HepG2 (cell line): ENCODE measurements around the gene CBL. TPM values are rescaled to one million over a fixed set of nuclear protein-coding genes. Genes with fewer than 3 reads are reported as not detected.

ENCODE experiments used
- ATAC-seq: fragments of 200-7000 bp; cut with Tn5 transposase; 3 replicates; pipeline ENCODE4 v1.9.1; 2020; ENCODE audit warnings: mild to moderate bottlenecking, moderate library complexity
- BruUV-seq: library from RNA; stranded (reverse); fragments of 400-500 nt; replicated peaks from 2 replicates; lab custom pipeline; 2021; lab: Mats Ljungman, UMichigan
- CTCF ChIA-PET: fragments of 300-600 bp; formaldehyde crosslinking; extraction: SDS; loops from one replicate; lab custom pipeline; 2021; ENCODE audit warnings: low total read pairs, inconsistent platforms, low intra/inter-chr PET ratio; lab: Yijun Ruan, JAX
- POLR2A ChIA-PET: fragments of 350-600 bp; sonication (Branson Sonifier 250); formaldehyde crosslinking; loops from one replicate; lab custom pipeline; 2020; ENCODE audit warnings: antibody characterized with exemption, inconsistent platforms; lab: Yijun Ruan, JAX
- DNase-seq: peaks from one replicate; pipeline ENCODE4 v3.0.0-alpha.2; 2015; ENCODE audit warnings: low spot score
- FAIRE-seq: peaks from 3 replicates; lab custom pipeline; 2011; peaks lifted over from hg19 to GRCh38; lab: Jason Lieb, UNC
- H2AFZ ChIP-seq: one replicate; pipeline ENCODE4 v1.6.1; 2011; ENCODE audit warnings: low read length, inconsistent platforms
- H3K27ac ChIP-seq: fragments of 300-600 bp; 3 replicates; pipeline ENCODE4 v1.8.0; 2011; ENCODE audit warnings: mixed run types, mild to moderate bottlenecking, mixed read lengths, low read length, inconsistent platforms; ENCODE audit not compliant: insufficient read depth; ENCODE audit errors: extremely low read length
- H3K27me3 ChIP-seq, 2 experiments: fragments of 200-600 bp in 1 of 2; 2 replicates in 1 of 2; 3 replicates in 1 of 2; pipeline versions ENCODE4 v1.6.0 to v1.8.0; 2011; ENCODE audit warnings: low read length in 2 of 2, mild to moderate bottlenecking in 2 of 2, moderate library complexity in 2 of 2, inconsistent platforms in 1 of 2; ENCODE audit not compliant: insufficient read depth in 2 of 2, control insufficient read depth in 1 of 2
- H3K36me3 ChIP-seq, 2 experiments: fragments of 200-600 bp in 1 of 2; replicated peaks in 1 of 2; 2 replicates in 1 of 2; 3 replicates in 1 of 2; pipeline versions ENCODE4 v1.5.1 to v1.8.0; 2011; ENCODE audit warnings: low read length in 2 of 2, inconsistent platforms in 1 of 2; ENCODE audit not compliant: insufficient read depth in 2 of 2, control insufficient read depth in 1 of 2
- H3K4me1 ChIP-seq: 2 replicates; pipeline ENCODE4 v1.5.1; 2012; ENCODE audit warnings: low read length, inconsistent platforms; ENCODE audit not compliant: insufficient read depth
- H3K4me2 ChIP-seq: 2 replicates; pipeline ENCODE4 v1.6.0; 2011; ENCODE audit warnings: low read depth, low read length, inconsistent platforms
- H3K4me3 ChIP-seq, 3 experiments: fragments of 200-600 bp in 1 of 3; sonication (generic), shearing (Covaris generic) in 1 of 3; replicated peaks in 1 of 3; 2 replicates each; pipeline ENCODE4 v1.5.1; 2011 to 2016; ENCODE audit warnings: low read length in 3 of 3, inconsistent platforms in 2 of 3, low read depth in 2 of 3, mild to moderate bottlenecking in 2 of 3, control low read depth in 1 of 3, mixed read lengths in 1 of 3; ENCODE audit not compliant: insufficient read depth in 1 of 3
- H3K79me2 ChIP-seq: one replicate; pipeline ENCODE4 v1.6.1; 2011; ENCODE audit warnings: low read length, inconsistent platforms; ENCODE audit not compliant: insufficient read depth
- H3K9ac ChIP-seq: 2 replicates; pipeline ENCODE4 v1.6.0; 2011; ENCODE audit warnings: mild to moderate bottlenecking, low read depth, low read length, inconsistent platforms; ENCODE audit not compliant: insufficient read depth
- H3K9me3 ChIP-seq: 2 replicates; pipeline ENCODE4 v1.5.1; 2012; ENCODE audit warnings: mild to moderate bottlenecking, low read length
- H4K20me1 ChIP-seq: 2 replicates; pipeline ENCODE4 v1.6.0; 2011; ENCODE audit warnings: inconsistent platforms, mild to moderate bottlenecking, low read length, moderate library complexity; ENCODE audit not compliant: insufficient read depth
- HCFC1 ChIP-seq: fragments of 150-350 bp; IDR thresholded peaks from 2 replicates; pipeline ENCODE4 v1.6.1; 2014; ENCODE audit warnings: low read depth, low read length
- HNRNPL ChIP-seq: fragments of 200-400 bp; formaldehyde crosslinking; IDR thresholded peaks from 2 replicates; pipeline ENCODE4 v1.6.1; 2017; ENCODE audit warnings: mild to moderate bottlenecking, low read depth, low read length
- PLRG1 ChIP-seq: fragments of 450-650 bp; conservative IDR thresholded peaks from 2 replicates; pipeline ENCODE4 v1.6.1; 2016
- SIN3A ChIP-seq: IDR thresholded peaks from 2 replicates; pipeline ENCODE4 v1.6.1; 2011; ENCODE audit warnings: low read depth, mild to moderate bottlenecking, control low read depth, low read length, borderline replicate concordance
- TRIM22 ChIP-seq: fragments of 450-650 bp; IDR thresholded peaks from 2 replicates; pipeline ENCODE4 v1.6.1; 2017
- ZNF253 ChIP-seq: sonication (generic); formaldehyde crosslinking; IDR thresholded peaks from 2 replicates; pipeline ENCODE4 v1.8.0; 2022; ENCODE audit warnings: mild to moderate bottlenecking, missing genetic modification reagents, borderline replicate concordance
- ZNF782 ChIP-seq: sonication (generic); formaldehyde crosslinking; IDR thresholded peaks from 2 replicates; pipeline ENCODE4 v1.4.0; 2020; ENCODE audit warnings: missing genetic modification reagents, mild to moderate bottlenecking, borderline replicate concordance
- WGBS: methylation state at CpG from one replicate; pipeline ENCODE4 v1.1.6; 2017; ENCODE audit warnings: low lambda C conversion rate; 5-methylcytosine and 5-hydroxymethylcytosine counted together
- in situ Hi-C: cut with HindIII; loops from 2 replicates; pipeline ENCODE4 v1.10.0; 2017; ENCODE audit warnings: low pct_unique_long_range_greater_than_20kb; ENCODE audit not compliant: extremely low pct_ligation_motif_present
- intact Hi-C: fragments of 100-400 bp; cut with micrococcal nuclease; formaldehyde crosslinking; loops from one replicate; pipeline ENCODE4 v1.10.0; 2022; ENCODE audit not compliant: unreplicated experiment
- polyA plus RNA-seq, 8 experiments: library from polyadenylated mRNA; depleted of rRNA in 3 of 8; stranded (reverse) in 7 of 8; unstranded in 1 of 8; fragments of >200 nt; fragmentation: Illumina TruSeq in 4 of 8; extraction: Trizol in 4 of 8; gene quantifications; 2 replicates each; pipeline versions ENCODE4 v1.2.1 to v1.2.3, GENCODE V29; 2011 to 2016; ENCODE audit warnings: low read depth in 4 of 8, missing spikeins in 1 of 8, mixed read lengths in 1 of 8; ENCODE audit not compliant: insufficient read depth in 1 of 8
- total RNA-seq, 5 experiments: library from RNA; depleted of rRNA; stranded (reverse); fragments of >200 nt; fragmentation: Illumina TruSeq; extraction: Trizol; gene quantifications; 2 replicates each; pipeline ENCODE4 v1.2.3, GENCODE V29; 2016; ENCODE audit warnings: low read depth in 1 of 5
- TF ChIP-seq, protein P1 (sequence below): sonication (generic); formaldehyde crosslinking; IDR thresholded peaks from 2 replicates; pipeline ENCODE4 v1.5.1; 2020; ENCODE audit warnings: missing genetic modification reagents, mild to moderate bottlenecking, borderline replicate concordance

Gene CBL
- total and polyA plus RNA-seq, 2 of the 13 experiments (the other 11 are each of a cell fraction or from before 2014, with no cell fraction given): 6.6 to 7.4 TPM

GRCh38 chr11:119206511-119207414 is 624 bp downstream of the CBL start (continued):
- TF ChIP-seq HCFC1 (no peak), HNRNPL (no peak), SIN3A (peak; percentile 38; the same call in 1 of the 2 replicates)

- Histone ChIP-seq H3K4me1 (peaks cover 32% of the 10 kb centered on the region), H3K27me3 (no peaks in the 10 kb centered on the region; a peak in 1 of 5 replicates), H3K36me3 (no peaks in the 10 kb centered on the region), H3K79me2 (peaks cover 32% of the 10 kb centered on the region), H3K4me2 (peak overlapping the region; percentile 94), H3K9me3 (no peaks in the 10 kb centered on the region), H3K9ac (peak overlapping the region; percentile 67), H2AFZ (no peak overlapping the region), H3K27ac (no peak overlapping the region), H4K20me1 (no peaks in the 10 kb centered on the region), H3K4me3 (peak overlapping the region; percentile 45 to 99 (median 96); a peak in 5 of 6 replicates)
- intact Hi-C loops: loop anchor here (2.0 to 10.0 kb wide), 2 partner anchors 117 to 265 kb away; no protein-coding TSS in a partner anchor
- in situ Hi-C loops: no loop called here
- no TSS peak for BruUV-seq
- FAIRE-seq (no peak), ATAC-seq (no peak), DNase-seq (no peak)
- CTCF ChIA-PET: no interaction called here
- POLR2A ChIA-PET: interaction anchor here (1.3 kb wide), 1 partner anchor 169 kb away, joined by 4 read pairs; no protein-coding TSS in a partner anchor
- TF ChIP-seq ZNF253 (CRISPR knock-in tag): no peak
- no peak for TF ChIP-seq TRIM22
- TF ChIP-seq ZNF782 (CRISPR knock-in tag): no peak
- no peak for TF ChIP-seq PLRG1
- TF ChIP-seq, protein P1, sequence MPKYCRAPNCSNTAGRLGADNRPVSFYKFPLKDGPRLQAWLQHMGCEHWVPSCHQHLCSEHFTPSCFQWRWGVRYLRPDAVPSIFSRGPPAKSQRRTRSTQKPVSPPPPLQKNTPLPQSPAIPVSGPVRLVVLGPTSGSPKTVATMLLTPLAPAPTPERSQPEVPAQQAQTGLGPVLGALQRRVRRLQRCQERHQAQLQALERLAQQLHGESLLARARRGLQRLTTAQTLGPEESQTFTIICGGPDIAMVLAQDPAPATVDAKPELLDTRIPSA: no peak
- 67% methylated on average over 11 of the region's 11 CpGs for WGBS
Observed at GRCh38 chr11:119207415-119207960, 1.3 kb downstream of the CBL start.
